Dermis lymphatic vessel endothelial cell (primary cell): Measurements from ENCODE around the gene MYOG. TPM values are rescaled to one million over a fixed set of nuclear protein-coding genes. Genes with fewer than 3 reads are reported as not detected.

Experiments
- total RNA-seq: library from RNA; depleted of rRNA; stranded (reverse); fragments of >200 nt; gene quantifications from 2 replicates; pipeline ENCODE4 v1.2.1, GENCODE V29; 2014

The MYOG gene
- not detected in 2 replicates for total RNA-seq

DNA sequence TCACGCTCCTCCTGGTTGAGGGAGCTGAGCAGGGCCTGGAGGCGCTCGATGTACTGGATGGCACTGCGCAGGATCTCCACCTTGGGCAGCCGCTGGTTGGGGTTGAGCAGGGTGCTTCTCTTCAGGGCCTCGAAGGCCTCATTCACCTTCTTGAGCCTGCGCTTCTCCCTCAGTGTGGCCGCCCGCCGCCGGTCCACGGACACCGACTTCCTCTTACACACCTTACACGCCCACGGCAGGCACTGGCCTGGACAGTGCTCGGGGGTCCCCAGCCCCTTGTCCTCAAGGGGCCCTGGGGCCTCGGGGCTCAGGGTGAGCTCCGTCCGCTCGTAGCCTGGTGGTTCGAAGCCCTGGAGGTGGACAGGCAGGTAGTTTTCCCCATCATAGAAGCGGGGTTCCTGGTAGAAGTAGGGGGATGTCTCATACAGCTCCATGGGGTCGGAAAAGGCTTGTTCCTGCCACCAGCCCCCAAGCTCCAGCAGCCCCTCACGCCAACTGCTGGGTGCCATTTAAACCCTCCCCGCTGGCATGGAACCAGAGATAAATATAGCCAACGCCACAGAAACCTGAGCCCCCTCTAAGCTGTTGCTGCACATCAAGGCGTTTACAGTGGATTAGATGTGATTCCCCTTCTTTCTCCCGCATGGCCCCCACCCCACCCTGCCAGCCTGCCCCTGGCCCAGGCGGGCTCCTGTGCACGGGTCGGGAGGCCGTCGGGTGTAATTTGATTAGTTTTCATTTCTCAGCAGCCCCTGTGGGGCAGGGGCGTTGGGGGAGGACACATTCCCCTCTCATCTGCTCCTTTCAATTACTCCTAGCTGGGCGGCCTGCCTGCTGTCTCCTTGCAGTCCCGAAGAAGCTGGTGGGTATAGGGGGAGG lies at the start of gene MYOG:
TSS of gene MYOG (minus strand) at position 485 of the 879 bp plus-strand sequence. CDS start at position 434, 51 bp downstream.

DNA sequence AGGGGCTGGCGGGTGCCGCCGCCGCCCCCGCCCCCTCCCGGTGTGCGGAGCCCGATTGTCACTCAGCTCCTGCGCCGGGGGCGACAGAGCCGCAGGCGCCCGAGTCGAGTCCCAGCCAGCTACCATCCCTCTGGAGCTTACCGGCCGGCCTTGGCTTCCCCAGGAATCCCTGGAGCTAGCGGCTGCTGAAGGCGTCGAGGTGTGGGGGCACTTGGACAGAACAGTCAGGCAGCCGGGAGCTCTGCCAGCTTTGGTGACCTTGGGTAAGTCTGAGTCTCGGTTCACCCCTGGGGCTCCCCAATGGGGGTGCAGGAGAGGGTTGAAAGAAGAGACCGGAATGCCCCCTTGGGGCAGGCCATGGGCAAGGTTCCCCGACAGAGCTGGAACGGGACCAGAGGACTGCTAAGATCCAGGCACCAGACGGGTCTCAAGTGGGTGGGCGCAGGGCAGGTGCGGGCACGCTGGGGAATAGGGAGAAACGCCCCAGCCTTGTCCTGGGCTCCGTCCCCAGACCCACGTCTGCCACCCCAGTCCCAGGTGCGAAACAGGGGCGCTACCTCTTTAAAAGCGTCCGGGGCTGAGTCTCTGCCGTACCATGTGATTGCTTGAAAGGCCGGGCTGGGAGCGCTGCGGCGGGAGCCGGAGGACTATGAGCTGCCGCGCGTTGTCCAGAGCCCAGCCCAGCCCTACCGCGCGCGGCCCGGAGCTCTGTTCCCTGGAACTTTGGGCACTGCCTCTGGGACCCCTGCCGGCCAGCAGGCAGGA lies 42.0 kb upstream of the MYOG start, which contains the start of gene ADORA1:
TSS of gene ADORA1 (plus strand) at position 61 of the 765 bp plus-strand sequence. CDS start 1,116 bp downstream, outside the sequence.

Other genes starting within 250 kb of the MYOG start
- gene RABIF, start 196.9 kb downstream of the MYOG start, total RNA-seq, result 9.0 and 12.0 TPM in 2 replicates
- gene KLHL12, start 158.8 kb downstream of the MYOG start, total RNA-seq, result 21.6 and 27.1 TPM in 2 replicates
- 88.4 and 117 TPM in 2 replicates for gene ADIPOR1, start 127.7 kb downstream of the MYOG start, total RNA-seq
- 31.3 and 37.7 TPM in 2 replicates for gene CYB5R1, start 118.8 kb downstream of the MYOG start, total RNA-seq
- 63.6 and 81.1 TPM in 2 replicates for gene TMEM183A, start 78.6 kb downstream of the MYOG start, total RNA-seq
- gene PPFIA4, start 59.5 kb downstream of the MYOG start, total RNA-seq, result 0.11 and 0.17 TPM in 2 replicates
- not detected in 2 replicates for gene ADORA1, start 41.7 kb upstream of the MYOG start, total RNA-seq
- gene MYBPH, start 89.8 kb upstream of the MYOG start, total RNA-seq, result not detected in 2 replicates
- not detected in 2 replicates for gene CHI3L1, start 100.7 kb upstream of the MYOG start, total RNA-seq
- gene CHIT1, start 143.7 kb upstream of the MYOG start, total RNA-seq, result not detected in 2 replicates
- gene BTG2, start 219.5 kb upstream of the MYOG start, total RNA-seq, result 15.3 and 18.5 TPM in 2 replicates